ENCODE measurements around the gene SBSN.

Gene SBSN, protein sequence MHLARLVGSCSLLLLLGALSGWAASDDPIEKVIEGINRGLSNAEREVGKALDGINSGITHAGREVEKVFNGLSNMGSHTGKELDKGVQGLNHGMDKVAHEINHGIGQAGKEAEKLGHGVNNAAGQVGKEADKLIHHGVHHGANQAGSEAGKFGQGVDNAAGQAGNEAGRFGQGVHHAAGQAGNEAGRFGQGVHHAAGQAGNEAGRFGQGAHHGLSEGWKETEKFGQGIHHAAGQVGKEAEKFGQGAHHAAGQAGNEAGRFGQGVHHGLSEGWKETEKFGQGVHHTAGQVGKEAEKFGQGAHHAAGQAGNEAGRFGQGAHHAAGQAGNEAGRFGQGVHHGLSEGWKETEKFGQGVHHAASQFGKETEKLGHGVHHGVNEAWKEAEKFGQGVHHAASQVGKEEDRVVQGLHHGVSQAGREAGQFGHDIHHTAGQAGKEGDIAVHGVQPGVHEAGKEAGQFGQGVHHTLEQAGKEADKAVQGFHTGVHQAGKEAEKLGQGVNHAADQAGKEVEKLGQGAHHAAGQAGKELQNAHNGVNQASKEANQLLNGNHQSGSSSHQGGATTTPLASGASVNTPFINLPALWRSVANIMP

DNA sequence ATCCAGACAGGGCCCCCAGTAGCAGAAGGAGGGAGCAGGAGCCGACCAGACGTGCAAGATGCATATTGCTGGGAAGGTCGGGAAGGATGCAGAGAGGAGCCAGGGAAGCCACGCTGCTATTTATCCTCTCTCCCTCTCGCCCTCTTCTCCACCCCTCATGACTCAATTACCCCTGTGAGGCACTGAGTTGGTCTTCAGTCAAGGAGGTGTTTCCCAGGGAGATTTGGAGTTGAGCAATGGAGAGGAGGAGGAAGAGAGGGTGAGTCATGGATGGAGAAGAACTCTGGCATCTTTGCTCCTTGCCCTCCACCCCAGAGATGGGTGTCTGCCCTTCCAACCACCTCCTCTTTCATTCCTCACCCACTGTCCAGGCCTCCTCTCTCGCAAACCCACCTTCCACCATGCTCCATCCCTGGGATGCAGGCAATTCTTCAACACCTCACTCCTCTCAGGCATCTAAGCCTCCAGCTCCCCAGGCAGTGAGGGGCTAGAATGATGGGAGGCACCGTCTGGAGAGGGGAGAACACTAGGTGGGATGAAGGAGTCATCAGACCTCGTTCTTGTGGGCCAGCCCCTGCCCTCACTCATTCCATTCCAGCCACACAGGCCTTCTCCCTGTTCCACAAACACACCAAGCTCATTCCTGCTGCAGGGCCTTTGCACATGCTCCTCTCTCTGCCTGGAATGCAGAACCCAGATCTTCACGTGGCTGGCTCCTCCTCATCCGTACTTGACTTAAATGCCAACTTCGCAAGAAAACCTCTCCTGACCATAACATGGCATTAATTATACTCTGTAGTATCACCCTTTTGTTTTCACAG lies at the start of gene SBSN:
TSS of gene SBSN (minus strand) at position 94 of the 821 bp plus-strand sequence. CDS start at position 64, 30 bp downstream.
- no peak for DNase-seq (ENCODE audit: low read depth, low spot score)

DNA sequence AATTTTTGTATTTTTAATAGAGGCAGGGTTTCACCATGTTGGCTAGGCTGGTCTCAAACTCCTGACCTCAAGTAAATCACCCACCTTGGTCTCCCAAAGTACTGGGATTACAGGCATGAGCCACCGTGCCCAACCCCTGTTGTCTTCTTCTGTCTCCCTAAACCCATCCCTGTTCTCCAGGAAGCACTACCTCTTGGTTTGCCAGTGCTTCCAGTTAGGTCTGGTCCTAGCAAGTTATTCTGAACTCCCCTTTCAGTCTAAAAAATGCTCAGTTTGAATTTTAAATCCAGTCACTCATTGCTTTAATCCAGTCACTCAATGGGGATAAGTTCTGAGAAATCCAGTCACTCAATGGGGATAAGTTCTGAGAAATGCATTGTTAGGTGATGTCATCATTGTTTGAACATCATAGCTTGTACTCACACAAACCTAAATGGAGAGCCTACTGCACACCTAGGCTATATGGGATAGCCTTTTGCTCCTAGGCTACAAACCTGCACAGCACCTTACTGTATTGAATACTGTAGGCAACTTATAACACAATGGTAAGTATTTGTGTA lies 43.4 kb upstream of the SBSN start:
- no peak for DNase-seq (ENCODE audit: low read depth, low spot score)

GRCh38 chr19:35569281-35569781 lies 41.2 kb upstream of the SBSN start:
- DNase-seq (ENCODE audit: low read depth, low spot score): no peak

DNA sequence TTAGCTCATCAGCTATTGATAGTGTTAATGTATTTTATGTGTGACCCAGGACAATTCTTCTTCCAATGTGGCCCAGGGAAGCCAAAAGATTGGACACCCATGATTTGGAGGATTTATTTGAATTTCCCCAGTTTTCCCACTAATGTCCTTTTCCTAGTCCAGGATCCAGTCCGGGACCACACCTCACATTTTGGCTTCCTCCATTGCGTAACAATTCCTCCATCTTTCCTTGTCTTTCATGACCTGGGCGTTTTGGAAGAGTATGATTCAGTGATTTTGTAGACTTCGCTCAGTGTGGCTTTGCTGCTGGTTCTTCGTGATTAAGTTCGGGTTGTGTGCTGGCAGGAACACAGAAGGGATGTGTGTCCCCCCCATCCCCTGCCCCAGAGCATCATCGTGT lies 38.6 kb upstream of the SBSN start:
- DNase-seq (ENCODE audit: low read depth, low spot score): no peak

DNA sequence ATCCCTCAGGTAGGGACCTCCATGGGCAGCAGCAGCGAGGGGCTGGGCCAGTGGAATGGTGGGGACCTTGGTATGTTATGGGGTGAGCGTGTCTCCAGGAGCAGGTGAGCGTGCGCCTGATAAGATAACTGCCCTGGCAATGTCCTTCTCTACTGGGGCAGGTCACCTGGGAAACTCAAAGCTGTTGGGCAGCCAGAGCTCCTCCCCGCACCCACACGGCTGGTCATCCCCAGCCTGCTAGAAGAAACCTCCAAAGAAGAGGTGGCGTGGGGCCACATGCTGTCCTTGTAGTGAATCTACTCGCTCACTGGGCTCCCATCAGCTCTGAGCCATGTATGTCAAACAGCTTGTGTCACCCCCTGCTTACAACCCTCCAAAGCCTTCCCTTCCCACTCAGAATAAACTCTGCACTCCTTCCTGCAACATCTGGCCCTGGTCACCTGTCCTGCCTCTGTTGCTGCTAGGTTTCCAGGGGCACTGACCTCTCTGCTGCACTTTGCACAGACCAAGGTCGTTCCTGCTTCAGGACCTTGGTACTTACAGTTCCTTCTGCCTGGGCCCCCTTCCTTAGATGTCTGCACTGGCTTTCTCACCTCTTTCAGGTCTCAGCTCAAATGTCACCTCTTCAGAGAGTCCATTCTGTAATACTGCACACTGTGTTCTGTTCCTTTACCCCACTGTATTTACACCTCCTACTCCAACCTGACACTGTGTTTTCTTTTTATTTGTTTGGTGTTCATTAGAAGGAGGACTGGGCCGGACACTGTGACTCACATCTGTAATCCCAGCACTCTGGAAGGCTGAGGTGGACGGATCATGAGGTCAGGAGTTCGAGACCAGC lies 37.1 kb upstream of the SBSN start:
- DNase-seq (ENCODE audit: low read depth, low spot score): no peak

DNA sequence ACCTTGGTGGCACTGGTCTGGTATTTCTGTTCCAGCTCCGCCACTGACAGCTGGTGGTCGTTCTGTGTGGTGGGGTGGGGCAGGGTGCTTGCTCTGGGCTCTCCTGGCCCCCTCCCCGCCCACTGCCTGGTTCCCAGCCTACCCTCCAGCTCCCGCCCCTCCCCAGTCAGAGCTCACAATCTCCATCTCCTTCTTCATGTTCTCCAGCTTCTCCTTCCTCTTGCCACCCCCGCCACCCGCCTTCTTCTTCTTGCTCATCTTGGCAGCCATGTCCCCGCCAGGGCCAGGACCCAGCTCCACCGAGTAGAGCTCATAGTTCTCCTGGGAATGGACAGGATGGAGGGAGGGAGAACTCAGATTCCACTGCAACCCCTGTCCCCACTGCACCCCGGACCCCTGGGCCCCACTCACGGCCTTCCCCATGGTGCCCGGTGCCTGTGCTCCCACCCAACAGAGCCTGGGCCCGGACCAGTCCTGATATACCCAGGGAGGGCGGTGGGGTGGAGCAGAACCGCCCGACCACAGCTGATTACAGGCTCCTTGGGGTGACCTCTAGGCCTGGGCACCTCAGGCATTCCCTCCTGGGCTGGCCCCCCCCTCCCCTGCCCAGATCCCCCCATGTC lies 35.2 kb upstream of the SBSN start, which contains the start of gene ATP4A:
TSS of gene ATP4A (minus strand) at position 452 of the 623 bp plus-strand sequence. CDS start at position 423, 29 bp downstream.
- DNase-seq (ENCODE audit: low read depth, low spot score): no peak

DNA sequence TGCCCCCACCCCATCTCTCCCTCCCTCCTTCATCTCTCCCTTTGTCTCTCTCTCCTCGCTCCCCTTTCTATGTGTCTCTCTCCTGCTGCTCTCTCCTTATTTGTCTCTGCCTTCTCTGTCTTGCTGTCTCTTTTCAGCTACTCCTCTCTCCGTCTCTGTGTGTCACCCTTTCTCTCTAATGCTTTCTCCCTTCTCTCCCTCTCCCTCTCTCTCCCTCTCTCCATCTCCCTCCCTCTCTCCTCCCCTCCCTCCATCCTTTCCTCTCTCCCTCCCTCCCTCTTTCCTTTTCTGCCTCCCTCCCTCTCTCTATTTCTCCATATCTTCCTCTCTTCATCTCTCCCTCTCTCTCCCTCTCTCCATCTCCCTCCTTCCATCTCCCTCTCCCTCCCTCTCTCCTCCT lies 34.7 kb upstream of the SBSN start:
- DNase-seq (ENCODE audit: low read depth, low spot score): no peak

DNA sequence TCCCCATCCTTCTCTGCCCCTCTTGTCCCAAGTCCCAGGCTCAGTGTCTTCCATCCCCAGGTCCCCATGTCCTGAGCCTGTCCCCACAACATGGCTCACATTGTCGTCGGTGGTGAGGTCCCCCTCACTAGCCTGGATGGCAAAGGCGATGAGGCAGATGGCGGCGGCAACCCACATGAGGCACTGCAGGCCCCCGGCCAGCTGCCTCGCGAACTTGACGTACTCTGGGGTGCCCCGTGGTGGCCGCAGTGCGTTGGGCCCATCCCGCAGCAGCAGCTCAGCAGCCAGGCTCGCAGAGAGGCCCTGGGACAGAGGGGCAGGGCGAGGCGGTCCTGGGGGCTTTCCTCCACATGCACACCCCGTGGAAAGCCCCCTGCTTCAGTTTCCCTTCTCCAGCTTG lies 34.2 kb upstream of the SBSN start:
- no peak for DNase-seq (ENCODE audit: low read depth, low spot score)

- no peak for DNase-seq (ENCODE audit: low read depth, low spot score)
These were observed 33.3 kb upstream of the SBSN start for GRCh38 chr19:35561436-35561835.

GRCh38 chr19:35560677-35561076 lies 32.6 kb upstream of the SBSN start:
- DNase-seq (ENCODE audit: low read depth, low spot score): no peak

DNA sequence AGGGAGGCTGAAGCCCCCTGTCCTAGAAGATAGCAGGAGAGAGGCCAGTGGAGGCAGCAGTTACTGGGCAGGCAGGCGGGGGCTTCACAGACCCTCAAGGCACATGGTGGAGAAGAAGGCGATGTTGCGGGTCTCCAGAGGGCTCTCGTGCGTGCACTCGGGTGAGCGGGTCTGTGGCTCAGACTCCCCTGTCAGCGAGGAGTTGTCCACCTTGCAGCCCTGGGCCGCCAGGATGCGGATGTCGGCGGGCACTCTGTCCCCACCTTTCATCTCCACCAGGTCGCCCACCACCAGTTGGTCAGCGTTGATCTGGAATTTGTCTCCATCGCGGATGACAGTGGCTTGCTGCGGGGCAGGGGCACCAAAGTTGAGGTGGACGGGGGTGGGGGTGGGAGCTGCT lies 32.2 kb upstream of the SBSN start:
- no peak for DNase-seq (ENCODE audit: low read depth, low spot score)

- DNase-seq (ENCODE audit: low read depth, low spot score): no peak
These were observed 31.7 kb upstream of the SBSN start for GRCh38 chr19:35559781-35560180.

DNA sequence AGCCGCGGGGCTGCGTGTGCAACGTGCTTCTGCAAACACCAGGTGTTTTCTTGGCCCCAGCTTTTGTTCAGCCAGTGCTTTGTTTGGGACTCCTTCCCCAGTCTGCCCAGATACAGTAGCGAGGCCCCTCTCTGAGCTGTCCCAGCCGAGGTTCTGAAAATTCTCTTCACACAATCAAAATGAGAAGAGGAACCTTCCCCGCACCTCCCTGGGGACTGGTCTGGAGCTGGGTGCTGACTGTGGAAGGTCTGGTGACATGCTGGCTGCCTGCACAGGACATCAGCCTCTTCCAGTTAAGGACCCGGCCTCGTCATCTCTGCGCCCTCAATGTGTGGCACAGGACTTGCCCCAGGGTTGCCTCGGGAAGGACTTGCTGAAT lies 31.2 kb upstream of the SBSN start:
- no peak for DNase-seq (ENCODE audit: low read depth, low spot score)

- DNase-seq (ENCODE audit: low read depth, low spot score): no peak
These were observed 30.5 kb upstream of the SBSN start for GRCh38 chr19:35558400-35559280.

GRCh38 chr19:35557539-35558399 lies 29.7 kb upstream of the SBSN start:
- peak; percentile 39 for DNase-seq (ENCODE audit: low read depth, low spot score)

DNA sequence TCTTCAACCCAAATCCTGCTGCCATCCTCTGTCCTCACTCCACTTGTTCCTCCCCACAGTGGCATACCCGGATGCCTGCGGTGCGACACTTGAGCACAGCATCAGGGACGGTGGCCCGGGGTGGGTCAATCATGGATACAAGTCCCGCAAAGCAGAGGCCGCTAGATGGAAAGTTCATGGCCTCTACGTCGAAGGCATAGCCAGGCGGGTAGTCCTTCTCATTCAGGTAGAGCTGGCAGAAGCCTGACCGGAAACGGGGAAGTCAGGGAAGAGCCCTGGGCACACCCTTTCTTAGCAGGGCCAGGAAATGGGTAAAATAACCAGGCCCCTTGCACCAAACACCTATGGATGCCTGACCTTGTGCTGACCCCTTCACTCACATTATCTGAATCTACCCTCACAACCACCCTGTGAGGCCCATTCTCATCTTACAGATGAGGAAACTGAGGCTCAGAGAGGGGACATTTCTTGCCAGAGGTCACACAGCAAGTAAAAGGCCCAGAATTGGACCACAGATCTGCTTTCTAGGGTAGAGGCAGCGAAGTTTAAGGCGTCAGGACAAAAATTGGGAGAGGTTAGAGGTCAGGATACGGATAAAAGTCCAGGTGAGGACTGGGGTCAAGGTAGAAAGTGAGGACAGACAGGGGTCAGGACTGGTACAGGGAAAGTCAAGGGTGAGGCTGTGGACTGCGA lies 28.9 kb upstream of the SBSN start:
- no peak for DNase-seq (ENCODE audit: low read depth, low spot score)

- DNase-seq (ENCODE audit: low read depth, low spot score): no peak
These were observed 28.0 kb upstream of the SBSN start for GRCh38 chr19:35556025-35556590.
